Testis (tissue), 3 donors: Measurements from ENCODE around the gene NINL. TPM values are rescaled to one million over a fixed set of nuclear protein-coding genes. Genes with fewer than 3 reads are reported as not detected.

Experiments
- DNase-seq: peaks from one replicate; pipeline ENCODE4 v3.0.0-alpha.2; 2019
- H3K27ac ChIP-seq, 2 donors: fragments of 200-600 bp; sonication (generic); one replicate each; pipeline ENCODE4 v1.5.1; 2019
- H3K27me3 ChIP-seq: fragments of 200-600 bp; sonication (generic); one replicate; pipeline ENCODE4 v1.5.1; 2019
- H3K36me3 ChIP-seq: fragments of 200-600 bp; sonication (generic); one replicate; pipeline ENCODE4 v1.5.1; 2017; ENCODE audit warnings: low read depth; ENCODE audit errors: missing control alignments
- H3K4me1 ChIP-seq: fragments of 200-600 bp; sonication (generic); one replicate; pipeline ENCODE4 v1.5.1; 2019
- H3K4me3 ChIP-seq, 2 donors: fragments of 200-600 bp; sonication (generic); one replicate each; pipeline ENCODE4 v1.5.1; 2017 to 2019
- H3K9me3 ChIP-seq: fragments of 200-600 bp; sonication (generic); one replicate; pipeline ENCODE4 v1.5.1; 2017
- CTCF ChIP-seq, 3 experiments: fragments of 450-650 bp in 2 of 3; fragments of 200-600 bp in 1 of 3; sonication (generic) in 1 of 3; IDR thresholded peaks; one replicate each; pipeline ENCODE4 v1.5.1; 2016 to 2019; ENCODE audit warnings: antibody characterized with exemption in 3 of 3, mild to moderate bottlenecking in 2 of 3, moderate library complexity in 1 of 3
- POLR2A ChIP-seq: fragments of 450-650 bp; IDR thresholded peaks from one replicate; pipeline ENCODE4 v1.6.1; 2017; ENCODE audit warnings: antibody characterized with exemption, mild to moderate bottlenecking, moderate library complexity
- WGBS, 2 donors: methylation state at CpG; one replicate each; pipeline ENCODE4 v1.1.5; 2018; 5-methylcytosine and 5-hydroxymethylcytosine counted together
- intact Hi-C: fragments of 100-400 bp; cut with DNase I; formaldehyde crosslinking; loops from one replicate; pipeline ENCODE4 v1.15.1; 2023; ENCODE audit warnings: low total_unique reads
- polyA plus RNA-seq: library from polyadenylated mRNA; stranded (reverse); fragments of 350-450 nt; fragmentation: Illumina TruSeq; extraction: RNeasy Lipid Tissue Mini Kit (QIAGEN cat#74804); gene quantifications from one replicate; pipeline ENCODE4 v1.2.3, GENCODE V29; 2014; ENCODE audit warnings: low read depth, low replicate concordance; ENCODE audit not compliant: insufficient read depth
- total RNA-seq, 2 donors: library from RNA; depleted of rRNA; stranded (reverse); fragments of >200 nt; gene quantifications; one replicate each; pipeline ENCODE4 v1.2.3, GENCODE V29; 2016

NINL gene
- total and polyA plus RNA-seq, 3 donors from 2014 or later = 17.9 to 33.4 (median 32.8) TPM

- H3K4me3 ChIP-seq = no peak overlapping the region
- WGBS, 2 donors = 75 to 84% methylated on average over 9 of the region's 9 CpGs
- H3K27me3 ChIP-seq = no peaks in the 10 kb centered on the region
- TF ChIP-seq POLR2A (no peak), CTCF (IDR thresholded peaks at IDR 0.05) (no peak)
- DNase-seq = no peak
- no peaks in the 10 kb centered on the region for H3K36me3 ChIP-seq
- intact Hi-C loops = no loop called here
- no peaks in the 10 kb centered on the region for H3K9me3 ChIP-seq
- H3K27ac ChIP-seq = no peak overlapping the region
- H3K4me1 ChIP-seq = peaks cover 11% of the 10 kb centered on the region
These were observed 41.4 kb upstream of the NINL start for GRCh38 chr20:25626779-25627178.

GRCh38 chr20:25624500-25624939, 39.2 kb upstream of the NINL start:
- intact Hi-C loops = no loop called here
- no peak for DNase-seq
- Histone ChIP-seq H3K4me3 (peak overlapping the region; percentile 71 to 93), H3K36me3 (no peaks in the 10 kb centered on the region), H3K9me3 (no peaks in the 10 kb centered on the region), H3K27me3 (no peaks in the 10 kb centered on the region), H3K27ac (peak overlapping the region; percentile 67 to 89), H3K4me1 (peaks cover 11% of the 10 kb centered on the region)
- TF ChIP-seq CTCF (IDR thresholded peaks at IDR 0.05) (no peak), POLR2A (no peak)
- WGBS, 2 donors = 30 to 38% methylated on average over 16 to 17 of the region's 17 CpGs

GRCh38 chr20:25623736-25624499, 38.6 kb upstream of the NINL start, which contains the start of gene NANP:
Gene NANP (minus strand): TSS chr20:25624014. CDS start chr20:25623948, 66 bp downstream.
- WGBS, 2 donors = 0% methylated on average over 3 to 81 of the region's 81 CpGs
- peak within 1 kb of the TSS; percentile 67 to 89 for H3K27ac ChIP-seq
- H3K9me3 ChIP-seq = no peaks in the 10 kb centered on the region

GRCh38 chr20:25623225-25623735, 37.9 kb upstream of the NINL start:
- TF ChIP-seq CTCF (IDR thresholded peaks at IDR 0.05) = no peak
- TF ChIP-seq POLR2A = no peak
- H3K36me3 ChIP-seq = no peaks in the 10 kb centered on the region
- H3K4me1 ChIP-seq = peaks cover 11% of the 10 kb centered on the region
- no peaks in the 10 kb centered on the region for H3K27me3 ChIP-seq
- WGBS, 2 donors = 0% methylated on average over 45 of the region's 45 CpGs; no CpG with 5 or more reads in 1 of the 2 donors
- no peaks in the 10 kb centered on the region for H3K9me3 ChIP-seq
- H3K4me3 ChIP-seq = peak overlapping the region; percentile 71 to 93
- peak; percentile 65 for DNase-seq
- peak overlapping the region; percentile 67 to 89 for H3K27ac ChIP-seq
- intact Hi-C loops = no loop called here

More at GRCh38 chr20:25623736-25624499, 38.6 kb upstream of the NINL start, which contains the start of gene NANP:
- TF ChIP-seq CTCF (IDR thresholded peaks at IDR 0.05) (peak in 1 of 3 experiments; percentile 14), POLR2A (no peak)
- no peaks in the 10 kb centered on the region for H3K27me3 ChIP-seq
- peak within 1 kb of the TSS; percentile 71 to 93 for H3K4me3 ChIP-seq
- intact Hi-C loops = no loop called here
- no peaks in the 10 kb centered on the region for H3K36me3 ChIP-seq
- peaks cover 11% of the 10 kb centered on the region for H3K4me1 ChIP-seq
- peak; percentile 98 for DNase-seq
